Vagina (tissue), 2 donors: Measurements from ENCODE around the gene KCND1.

ENCODE experiments used
- CTCF ChIP-seq, 3 experiments: fragments of 450-650 bp in 2 of 3; fragments of 200-600 bp in 1 of 3; sonication (generic) in 1 of 3; IDR thresholded peaks; one replicate each; pipeline ENCODE4 v1.5.1; 2017 to 2019; ENCODE audit warnings: antibody characterized with exemption in 3 of 3, mild to moderate bottlenecking in 2 of 3, moderate library complexity in 2 of 3
- POLR2AphosphoS5 ChIP-seq, 2 donors: sonication (generic); formaldehyde crosslinking; IDR thresholded peaks; one replicate each; pipeline ENCODE4 v1.9.0; 2017; ENCODE audit warnings: antibody characterized with exemption in 2 of 2, mild to moderate bottlenecking in 2 of 2, low read depth in 1 of 2; ENCODE audit not compliant: insufficient read depth in 1 of 2

GRCh38 chrX:48999030-48999429 is 27.4 kb upstream of the KCND1 start:
- TF ChIP-seq POLR2AphosphoS5 (IDR thresholded peaks at IDR 0.05; ENCODE audit: insufficient read depth in 1 of 2, low read depth in 1 of 2), result no peak
- no peak for TF ChIP-seq CTCF (IDR thresholded peaks at IDR 0.05)
